ENCODE results near the gene CTBP2.

The CTBP2 gene

DNA sequence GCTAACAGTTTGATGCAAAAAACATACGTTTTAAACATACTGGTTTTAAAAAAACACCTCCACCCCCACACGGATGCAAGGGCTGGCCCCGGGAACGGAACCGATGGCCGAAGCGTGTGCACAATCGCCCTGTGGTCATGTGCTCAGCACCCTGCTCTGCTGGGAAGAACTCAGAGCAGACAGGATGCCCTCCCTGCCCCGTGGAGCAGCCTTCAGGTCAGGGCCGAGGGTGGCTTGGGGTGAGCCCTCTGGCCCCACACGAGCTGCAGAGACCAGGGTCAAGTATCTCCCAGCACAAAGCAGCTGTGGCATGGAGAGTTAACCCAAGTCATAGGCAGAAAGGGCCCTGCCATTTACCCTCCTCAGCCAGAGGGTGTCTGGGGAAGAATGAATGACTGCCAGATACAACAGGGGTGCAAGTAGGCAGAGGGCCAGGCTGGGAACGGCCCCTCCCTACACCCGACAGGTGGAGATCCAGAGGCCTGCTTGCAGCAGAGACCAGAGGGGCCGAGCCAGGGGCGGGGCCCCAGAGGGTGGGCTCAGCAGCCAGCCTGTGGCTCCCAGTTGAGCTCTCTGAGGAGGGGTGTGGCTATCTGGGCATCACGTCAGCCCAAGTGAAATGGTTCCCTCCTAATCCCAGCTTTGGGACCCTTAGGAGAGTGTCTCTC, 161.6 kb downstream of the CTBP2 start:
- no peak overlapping the region for H3K4me3 ChIP-seq (ENCODE audit: low read depth, low read length)
- TF ChIP-seq, protein P1, sequence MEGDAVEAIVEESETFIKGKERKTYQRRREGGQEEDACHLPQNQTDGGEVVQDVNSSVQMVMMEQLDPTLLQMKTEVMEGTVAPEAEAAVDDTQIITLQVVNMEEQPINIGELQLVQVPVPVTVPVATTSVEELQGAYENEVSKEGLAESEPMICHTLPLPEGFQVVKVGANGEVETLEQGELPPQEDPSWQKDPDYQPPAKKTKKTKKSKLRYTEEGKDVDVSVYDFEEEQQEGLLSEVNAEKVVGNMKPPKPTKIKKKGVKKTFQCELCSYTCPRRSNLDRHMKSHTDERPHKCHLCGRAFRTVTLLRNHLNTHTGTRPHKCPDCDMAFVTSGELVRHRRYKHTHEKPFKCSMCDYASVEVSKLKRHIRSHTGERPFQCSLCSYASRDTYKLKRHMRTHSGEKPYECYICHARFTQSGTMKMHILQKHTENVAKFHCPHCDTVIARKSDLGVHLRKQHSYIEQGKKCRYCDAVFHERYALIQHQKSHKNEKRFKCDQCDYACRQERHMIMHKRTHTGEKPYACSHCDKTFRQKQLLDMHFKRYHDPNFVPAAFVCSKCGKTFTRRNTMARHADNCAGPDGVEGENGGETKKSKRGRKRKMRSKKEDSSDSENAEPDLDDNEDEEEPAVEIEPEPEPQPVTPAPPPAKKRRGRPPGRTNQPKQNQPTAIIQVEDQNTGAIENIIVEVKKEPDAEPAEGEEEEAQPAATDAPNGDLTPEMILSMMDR (IDR thresholded peaks at IDR 0.05; ENCODE audit: insufficient read depth, low read length, missing control alignments) = no peak
- POLR2A ChIA-PET = no interaction called here
- CTCF ChIA-PET = no interaction called here
- DNase-seq (ENCODE audit: low read depth, low spot score) = no peak

DNA sequence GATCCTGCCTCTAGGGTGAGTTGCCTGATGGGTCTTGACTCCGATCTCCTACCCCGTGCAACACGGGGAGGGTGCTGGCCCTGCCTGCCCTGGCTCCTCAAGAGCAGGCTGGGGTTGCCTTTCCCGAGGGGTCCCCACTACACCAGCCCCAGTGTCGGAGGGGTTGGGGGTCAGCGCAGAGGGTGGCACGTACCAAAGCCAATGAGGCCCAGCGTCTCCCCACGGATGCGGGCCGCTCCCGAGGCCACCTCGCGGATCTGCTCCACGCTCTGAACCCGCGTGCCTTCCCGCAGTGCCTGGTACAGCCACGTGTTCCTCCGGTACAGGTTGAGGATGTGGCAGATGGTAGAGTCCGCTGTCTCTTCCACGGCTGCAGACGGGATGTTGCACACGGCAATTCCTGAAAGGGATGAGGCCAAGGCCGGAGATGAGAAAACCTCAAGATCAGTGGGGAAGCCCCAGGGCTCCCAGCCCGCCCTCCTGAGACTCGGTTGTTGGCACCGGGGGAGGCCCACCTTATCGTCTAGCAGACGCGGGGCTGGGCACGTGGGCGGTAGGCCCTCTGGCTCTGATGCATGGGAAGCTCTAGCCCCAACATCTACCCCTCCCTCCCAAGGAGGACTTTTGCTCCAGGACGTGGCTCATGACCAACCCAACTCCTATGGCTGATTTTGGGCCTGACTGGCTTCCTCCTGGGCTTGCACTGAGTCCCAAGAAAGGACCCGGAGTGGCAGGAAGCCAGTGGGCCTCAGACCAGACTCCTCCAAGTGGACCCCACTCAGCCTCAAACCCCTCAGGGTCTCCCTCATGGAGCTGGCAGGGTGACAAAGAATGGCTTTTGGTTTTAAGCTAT, 162.4 kb downstream of the CTBP2 start:
- POLR2A ChIA-PET = no interaction called here
- H3K4me3 ChIP-seq (ENCODE audit: low read depth, low read length) = no peak overlapping the region
- CTCF ChIA-PET = no interaction called here
- DNase-seq (ENCODE audit: low read depth, low spot score) = no peak
- TF ChIP-seq, protein P1 (IDR thresholded peaks at IDR 0.05; ENCODE audit: insufficient read depth, low read length, missing control alignments) = no peak

DNA sequence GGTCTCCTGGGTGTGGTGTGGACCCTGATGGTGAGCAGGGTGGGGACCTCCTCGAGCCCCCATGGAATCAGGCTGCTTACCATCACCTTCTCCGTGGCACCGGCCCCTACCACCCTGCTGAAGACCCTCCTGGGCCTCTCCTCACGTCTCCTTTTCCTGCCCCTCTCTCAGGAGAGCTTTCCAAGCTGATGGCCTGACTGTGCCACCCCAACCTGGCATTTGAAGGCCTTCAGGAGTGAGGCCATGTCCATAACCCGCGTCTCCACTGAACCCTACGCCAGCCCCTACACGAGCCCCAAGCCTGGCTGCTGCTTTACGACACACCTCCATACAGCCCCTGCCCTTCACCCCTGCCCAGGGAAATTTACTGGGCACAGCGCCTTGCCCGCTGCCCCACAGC, 163.1 kb downstream of the CTBP2 start:
- ChIA-PET POLR2A (no interaction called here), CTCF (no interaction called here)
- DNase-seq (ENCODE audit: low read depth, low spot score) = no peak
- TF ChIP-seq, protein P1 (IDR thresholded peaks at IDR 0.05; ENCODE audit: insufficient read depth, low read length, missing control alignments) = no peak
- no peak overlapping the region for H3K4me3 ChIP-seq (ENCODE audit: low read depth, low read length)

DNA sequence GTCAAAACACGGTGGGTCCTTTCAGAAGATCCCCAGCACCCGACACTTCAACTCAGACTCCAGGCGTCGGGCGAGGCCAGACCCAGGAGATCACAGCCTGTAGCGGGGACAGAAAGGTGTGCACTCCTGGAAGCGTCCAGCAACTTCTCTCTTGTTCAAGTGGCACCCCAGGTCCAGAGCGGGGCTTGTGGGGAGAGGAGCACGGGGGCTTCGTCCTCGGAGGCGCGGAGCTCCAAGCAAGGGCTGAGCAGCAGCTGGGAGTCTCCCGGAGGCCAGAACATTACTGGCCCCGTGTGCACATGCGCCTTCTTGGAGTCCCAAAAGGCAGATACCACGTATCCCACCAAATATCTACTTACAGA, 163.5 kb downstream of the CTBP2 start:
- TF ChIP-seq, protein P1 (IDR thresholded peaks at IDR 0.05; ENCODE audit: insufficient read depth, low read length, missing control alignments) = no peak
- no peak for DNase-seq (ENCODE audit: low read depth, low spot score)
- no peak overlapping the region for H3K4me3 ChIP-seq (ENCODE audit: low read depth, low read length)
- CTCF ChIA-PET = no interaction called here
- POLR2A ChIA-PET = no interaction called here

DNA sequence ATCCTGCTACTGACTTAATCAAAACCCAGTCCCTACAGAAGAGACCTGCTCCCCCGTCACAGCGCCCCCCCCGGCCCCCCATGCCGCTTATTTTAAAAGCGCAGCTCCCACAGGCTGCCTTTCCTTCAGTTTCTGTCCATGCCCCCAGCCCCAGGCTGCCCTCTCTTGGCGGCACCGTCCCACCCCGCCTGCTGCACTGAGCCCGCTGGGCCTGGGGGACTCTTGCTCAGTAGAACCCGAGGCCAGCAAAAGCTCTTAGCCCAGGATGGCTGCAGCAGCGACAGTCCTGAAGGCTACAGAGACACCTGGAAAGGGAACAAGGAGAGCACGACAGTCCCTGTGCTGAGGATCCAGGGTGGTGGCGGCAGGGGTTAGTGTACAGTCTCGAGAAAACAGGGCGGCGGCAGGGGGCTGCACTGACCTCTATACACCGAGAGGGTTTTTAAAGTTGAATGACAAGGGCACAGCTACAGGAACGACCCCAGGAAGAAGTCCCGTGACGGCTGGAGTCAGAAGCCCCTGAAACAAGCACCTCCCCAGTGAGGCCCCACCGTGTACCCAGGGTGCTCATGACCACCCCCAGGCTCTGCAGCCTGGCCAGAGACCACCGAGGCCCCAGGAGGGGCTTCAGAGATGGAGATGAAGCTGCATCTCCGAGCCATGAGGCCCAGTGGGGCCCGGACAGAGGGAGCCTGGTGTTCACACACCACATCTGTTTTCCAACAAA, 164.1 kb downstream of the CTBP2 start:
- TF ChIP-seq, protein P1 (IDR thresholded peaks at IDR 0.05; ENCODE audit: insufficient read depth, low read length, missing control alignments) = no peak
- POLR2A ChIA-PET = no interaction called here
- CTCF ChIA-PET = no interaction called here
- H3K4me3 ChIP-seq (ENCODE audit: low read depth, low read length) = no peak overlapping the region
- no peak for DNase-seq (ENCODE audit: low read depth, low spot score)

DNA sequence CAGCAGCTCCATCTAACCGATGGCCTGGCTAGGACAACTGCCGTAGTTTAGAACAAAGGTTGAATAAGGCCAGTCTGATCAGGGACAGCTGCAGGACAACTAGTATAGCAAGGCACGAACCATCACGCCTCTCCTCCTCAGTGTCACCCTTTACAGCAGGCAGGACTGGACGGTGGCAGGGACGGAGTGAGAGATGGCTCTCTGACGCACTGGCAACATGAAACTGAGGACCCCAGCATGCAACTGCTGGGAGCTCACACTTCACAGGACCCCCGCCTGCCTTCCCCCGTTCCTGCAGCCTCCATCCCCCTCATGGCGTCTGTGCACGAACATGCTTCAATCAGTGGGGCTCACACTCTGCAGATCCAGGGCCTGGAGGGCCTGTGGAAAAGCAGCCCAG, 164.8 kb downstream of the CTBP2 start:
- TF ChIP-seq, protein P1 (IDR thresholded peaks at IDR 0.05; ENCODE audit: insufficient read depth, low read length, missing control alignments) = no peak
- DNase-seq (ENCODE audit: low read depth, low spot score) = no peak
- H3K4me3 ChIP-seq (ENCODE audit: low read depth, low read length) = no peak overlapping the region
- CTCF ChIA-PET = interaction anchor here (1.7 kb wide), 1 partner anchor 705 kb away, joined by 5 read pairs; no protein-coding TSS in a partner anchor
- POLR2A ChIA-PET = no interaction called here
